B cell (primary cell): ENCODE results near the gene CDC42BPG.

Source experiments
- EZH2 ChIP-seq: IDR thresholded peaks from 2 replicates; pipeline ENCODE4 v1.6.1; 2012; ENCODE audit warnings: borderline replicate concordance, low read depth, mild to moderate bottlenecking, moderate library complexity, low read length; ENCODE audit not compliant: insufficient read depth, poor library complexity, severe bottlenecking
- TF ChIP-seq, protein P1 (sequence below): fragments of 200-600 bp; IDR thresholded peaks from one replicate; pipeline ENCODE4 v1.8.0; 2022; ENCODE audit warnings: antibody characterized with exemption, mild to moderate bottlenecking

DNA sequence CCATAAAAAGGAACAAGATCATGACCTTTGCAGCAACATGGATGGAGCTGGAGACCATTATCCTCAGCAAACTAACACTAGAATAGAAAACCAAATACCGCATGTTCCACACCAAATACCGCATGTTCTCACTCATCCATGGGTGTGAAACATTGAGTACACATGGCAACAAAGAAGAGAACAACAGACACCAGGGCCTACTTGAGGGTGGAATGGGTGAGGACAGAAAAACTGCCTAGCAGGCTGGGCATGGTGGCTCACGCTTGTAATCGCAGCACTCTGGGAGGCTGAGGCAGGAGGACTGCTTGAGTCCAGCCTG, 21.7 kb upstream of the CDC42BPG start:
- TF ChIP-seq, protein P1, sequence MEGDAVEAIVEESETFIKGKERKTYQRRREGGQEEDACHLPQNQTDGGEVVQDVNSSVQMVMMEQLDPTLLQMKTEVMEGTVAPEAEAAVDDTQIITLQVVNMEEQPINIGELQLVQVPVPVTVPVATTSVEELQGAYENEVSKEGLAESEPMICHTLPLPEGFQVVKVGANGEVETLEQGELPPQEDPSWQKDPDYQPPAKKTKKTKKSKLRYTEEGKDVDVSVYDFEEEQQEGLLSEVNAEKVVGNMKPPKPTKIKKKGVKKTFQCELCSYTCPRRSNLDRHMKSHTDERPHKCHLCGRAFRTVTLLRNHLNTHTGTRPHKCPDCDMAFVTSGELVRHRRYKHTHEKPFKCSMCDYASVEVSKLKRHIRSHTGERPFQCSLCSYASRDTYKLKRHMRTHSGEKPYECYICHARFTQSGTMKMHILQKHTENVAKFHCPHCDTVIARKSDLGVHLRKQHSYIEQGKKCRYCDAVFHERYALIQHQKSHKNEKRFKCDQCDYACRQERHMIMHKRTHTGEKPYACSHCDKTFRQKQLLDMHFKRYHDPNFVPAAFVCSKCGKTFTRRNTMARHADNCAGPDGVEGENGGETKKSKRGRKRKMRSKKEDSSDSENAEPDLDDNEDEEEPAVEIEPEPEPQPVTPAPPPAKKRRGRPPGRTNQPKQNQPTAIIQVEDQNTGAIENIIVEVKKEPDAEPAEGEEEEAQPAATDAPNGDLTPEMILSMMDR = no peak
- TF ChIP-seq EZH2 = no peak
